Kidney glomerular epithelial cell (primary cell): ENCODE results near the gene ADSS2.
A peak's percentile ranks its signal among the peaks of the same experiment; 100 is the strongest.
"Not testable (repeated sequence)": the region's sequence is repeated elsewhere in the genome, so short reads cannot be mapped to it uniquely, and the experiment has no call there.

Source experiments
- DNase-seq: peaks from one replicate; lab custom pipeline; 2025; lab: John Stamatoyannopoulos, UW

The ADSS2 gene

GRCh38 chr1:244395965-244396364 lies 55.7 kb downstream of the ADSS2 start:
- DNase-seq, result no peak

DNA sequence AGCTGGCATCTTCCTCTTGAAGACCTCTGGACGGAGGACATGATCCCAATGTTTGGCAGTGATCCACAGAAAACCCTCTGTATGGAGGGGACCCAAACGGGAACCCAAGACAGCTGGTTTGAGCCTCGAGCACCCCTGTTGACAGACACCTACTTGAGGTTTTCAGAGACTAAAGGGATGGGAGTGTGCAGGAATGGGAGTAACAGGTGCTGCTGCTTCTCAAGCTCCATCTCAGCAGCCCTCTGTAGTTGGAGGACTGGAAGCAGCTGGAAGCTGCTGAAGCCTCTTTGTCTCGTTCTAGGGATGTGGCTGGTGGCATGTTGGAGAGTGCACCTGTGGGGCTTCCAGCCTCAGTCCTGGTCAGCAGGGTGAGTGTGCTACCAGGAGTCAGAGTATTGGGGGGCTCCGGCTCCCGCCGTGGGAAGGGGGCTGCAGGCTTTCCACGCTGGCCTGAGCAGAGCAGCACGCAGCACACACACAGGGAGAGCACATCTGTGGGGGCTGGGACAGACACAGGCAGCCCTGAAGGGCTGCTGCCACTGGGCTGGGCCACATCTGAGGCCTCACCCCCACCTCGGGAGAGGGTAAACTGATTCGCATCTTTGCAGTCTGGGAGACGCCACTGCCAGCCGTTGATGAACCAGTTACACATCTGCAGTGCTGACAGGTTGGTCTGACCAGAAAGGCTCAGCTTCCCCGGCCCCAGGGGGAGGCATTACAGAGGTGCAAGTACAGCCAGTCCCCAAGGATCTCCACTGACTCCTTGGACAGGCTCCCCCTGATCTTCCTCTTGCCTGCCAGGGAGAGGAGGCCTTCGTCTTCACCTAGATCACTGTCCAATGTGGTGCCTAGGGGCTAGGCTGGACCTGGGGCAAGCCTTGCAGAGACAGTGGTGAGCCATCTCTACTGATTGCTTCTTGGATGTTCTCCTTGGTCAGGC lies 56.6 kb downstream of the ADSS2 start:
- no peak for DNase-seq

- DNase-seq, result no peak
These were observed 57.4 kb downstream of the ADSS2 start for GRCh38 chr1:244394346-244394745.

DNA sequence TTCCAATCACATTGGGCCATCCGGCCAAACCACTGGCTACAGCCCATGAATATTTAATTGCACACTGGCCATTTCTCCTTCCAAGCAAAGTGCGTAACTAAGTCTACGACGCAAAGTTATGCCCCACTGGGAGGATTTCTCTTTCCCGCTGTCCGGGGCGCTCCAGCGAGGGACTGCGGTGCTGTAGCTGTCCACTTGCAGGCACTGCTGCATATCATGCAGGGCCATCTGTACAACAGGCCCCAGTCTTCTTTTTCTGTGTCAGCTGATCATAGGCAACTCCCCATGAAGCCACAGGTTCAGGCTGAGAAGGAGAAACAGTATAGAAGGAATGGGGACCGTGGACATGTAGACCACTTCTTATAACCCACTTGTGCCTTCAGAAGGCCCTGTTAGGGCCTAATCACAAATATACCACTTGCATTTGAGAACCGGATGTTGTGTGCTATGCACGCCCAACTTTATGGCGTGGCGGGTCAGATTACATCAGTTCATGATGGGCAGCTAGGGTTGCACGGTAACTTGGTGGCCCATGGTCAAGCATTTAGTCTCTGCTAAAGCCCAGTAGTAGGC lies 58.0 kb downstream of the ADSS2 start:
- no peak for DNase-seq

DNA sequence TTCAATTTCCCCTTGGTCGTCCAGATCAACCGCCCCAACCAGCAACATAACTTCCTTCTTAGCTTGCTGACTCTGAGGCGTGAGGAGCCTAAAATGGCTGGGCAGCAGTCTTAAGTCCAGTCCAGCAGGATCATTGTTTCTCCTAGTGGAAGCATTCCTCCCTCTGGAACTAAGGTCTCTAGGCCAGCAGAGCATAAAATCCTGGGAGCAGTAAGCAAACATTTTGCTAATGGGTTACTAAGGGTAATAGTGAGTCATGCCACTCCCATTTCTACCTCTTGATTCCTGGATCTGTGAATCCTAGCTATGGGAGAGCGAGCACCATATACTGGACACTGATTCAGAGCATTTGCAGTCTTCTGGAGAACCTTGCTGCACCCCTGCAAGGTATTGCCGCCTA lies 59.9 kb downstream of the ADSS2 start:
- DNase-seq, result peak; percentile 99

DNA sequence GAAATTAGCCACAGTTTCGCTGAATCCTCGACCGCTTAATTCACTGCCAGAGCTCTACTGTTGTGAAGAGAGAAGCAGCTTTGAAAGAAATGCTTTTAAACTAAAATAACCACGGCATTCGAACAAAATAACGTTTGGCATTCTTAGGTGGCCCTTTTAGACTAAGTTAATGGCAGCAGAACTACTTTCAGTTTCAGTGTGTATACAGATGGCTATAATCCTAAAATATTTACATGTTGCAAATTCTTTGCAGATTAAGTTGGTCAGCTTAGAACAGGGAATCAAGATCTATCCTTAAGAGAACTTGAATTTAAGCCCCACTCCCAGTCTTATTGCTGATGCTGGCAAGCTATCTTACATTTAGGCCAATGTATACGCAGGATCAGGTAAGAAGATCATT lies 62.7 kb downstream of the ADSS2 start:
- no peak for DNase-seq

- DNase-seq, result no peak
These were observed 64.3 kb downstream of the ADSS2 start for GRCh38 chr1:244387415-244387814.

DNA sequence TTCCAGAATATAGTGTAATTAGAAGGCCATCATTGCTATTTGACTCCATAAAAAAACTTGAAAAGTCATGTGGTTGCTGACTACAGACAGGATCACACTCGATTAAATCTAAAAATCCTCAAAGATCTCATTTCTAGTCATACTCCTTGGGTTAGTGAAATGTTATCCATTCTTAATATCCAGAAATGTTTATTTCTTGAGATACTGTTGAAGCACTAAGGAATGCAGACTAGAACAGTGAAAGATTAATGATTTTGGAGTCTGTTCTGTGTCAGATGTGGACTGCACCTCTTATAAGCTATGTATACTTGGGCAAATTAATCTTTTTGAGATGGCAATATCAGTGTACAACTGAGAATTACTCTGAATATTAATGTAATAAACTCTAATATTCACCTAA lies 65.1 kb downstream of the ADSS2 start:
- peak; percentile 10 for DNase-seq

GRCh38 chr1:244384066-244384465 lies 67.6 kb downstream of the ADSS2 start:
- no peak for DNase-seq

GRCh38 chr1:244383278-244383884 lies 68.3 kb downstream of the ADSS2 start:
- DNase-seq, result no peak

GRCh38 chr1:244381878-244382565 lies 69.7 kb downstream of the ADSS2 start:
- no peak for DNase-seq

GRCh38 chr1:244376126-244376525 lies 75.6 kb downstream of the ADSS2 start:
- DNase-seq, result no peak

- no peak for DNase-seq
These were observed 76.7 kb downstream of the ADSS2 start for GRCh38 chr1:244375051-244375450.

DNA sequence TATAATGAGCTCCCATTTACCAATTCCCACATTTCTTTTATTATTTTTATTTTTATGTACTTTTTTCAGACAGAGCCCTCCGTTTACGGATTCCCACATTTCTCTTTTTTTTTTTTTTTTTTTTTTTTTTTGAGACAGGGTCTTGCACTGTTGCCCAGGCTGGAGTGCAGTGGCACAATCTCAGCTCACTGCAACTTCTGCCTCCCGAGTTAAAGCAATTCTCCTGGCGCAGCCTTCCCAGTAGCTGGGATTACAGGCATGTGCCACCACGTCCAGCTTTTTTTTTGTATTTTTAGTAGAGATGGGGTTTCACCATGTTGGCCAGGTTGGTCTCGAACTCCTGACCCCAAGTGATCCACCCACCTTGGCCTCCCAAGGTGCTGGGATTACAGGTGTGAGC lies 77.2 kb downstream of the ADSS2 start:
- not testable (repeated sequence) for DNase-seq

- DNase-seq, result no peak
These were observed 80.2 kb downstream of the ADSS2 start for GRCh38 chr1:244371242-244372141.

DNA sequence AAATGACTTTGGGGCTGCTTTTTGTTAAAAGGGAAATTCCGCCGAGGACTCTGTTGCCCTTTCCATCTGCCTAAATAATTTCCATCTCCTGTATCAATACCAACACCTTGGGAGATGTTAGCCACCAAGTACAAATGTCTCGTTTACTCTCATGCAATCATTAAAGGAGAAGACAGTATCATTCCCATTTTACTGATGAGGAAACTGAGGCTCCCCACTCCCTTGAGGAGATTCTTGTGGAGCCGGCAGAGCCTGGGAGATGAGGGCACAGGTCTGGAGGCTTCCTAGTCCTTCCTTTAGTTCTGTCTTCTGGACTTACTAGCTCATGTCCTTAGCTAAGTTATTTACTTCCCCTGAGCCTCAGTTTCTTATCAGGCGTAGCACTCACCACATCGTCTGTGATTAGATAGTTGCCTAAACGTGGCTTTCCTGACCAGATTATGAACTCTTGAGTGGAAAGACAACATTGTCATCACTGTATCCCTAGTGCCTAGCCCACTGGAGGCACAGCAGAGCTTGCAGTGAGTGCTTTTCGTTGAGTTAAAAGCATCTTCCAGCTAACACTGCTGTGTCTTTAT lies 81.6 kb downstream of the ADSS2 start:
- DNase-seq, result no peak

GRCh38 chr1:244369256-244370057 lies 82.3 kb downstream of the ADSS2 start:
- no peak for DNase-seq

DNA sequence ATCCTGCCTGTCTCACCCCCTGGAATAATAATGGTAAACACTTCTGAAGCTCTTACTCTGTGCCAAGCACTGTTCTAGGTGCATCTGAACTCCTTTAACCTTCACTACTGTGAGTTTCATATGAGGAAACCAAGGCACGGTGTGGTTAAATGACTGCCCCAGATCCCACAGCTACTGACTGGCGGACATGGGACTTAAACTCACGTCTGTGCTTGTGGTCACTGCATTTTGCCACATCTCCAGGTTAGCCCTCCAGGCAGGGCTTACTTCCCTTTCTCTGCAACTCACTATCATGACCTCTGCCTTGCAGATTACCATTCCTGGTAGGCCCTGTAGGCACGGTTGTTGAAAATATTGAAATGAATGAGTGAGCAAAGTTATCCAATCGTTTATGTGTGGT lies 83.4 kb downstream of the ADSS2 start:
- DNase-seq, result no peak

DNA sequence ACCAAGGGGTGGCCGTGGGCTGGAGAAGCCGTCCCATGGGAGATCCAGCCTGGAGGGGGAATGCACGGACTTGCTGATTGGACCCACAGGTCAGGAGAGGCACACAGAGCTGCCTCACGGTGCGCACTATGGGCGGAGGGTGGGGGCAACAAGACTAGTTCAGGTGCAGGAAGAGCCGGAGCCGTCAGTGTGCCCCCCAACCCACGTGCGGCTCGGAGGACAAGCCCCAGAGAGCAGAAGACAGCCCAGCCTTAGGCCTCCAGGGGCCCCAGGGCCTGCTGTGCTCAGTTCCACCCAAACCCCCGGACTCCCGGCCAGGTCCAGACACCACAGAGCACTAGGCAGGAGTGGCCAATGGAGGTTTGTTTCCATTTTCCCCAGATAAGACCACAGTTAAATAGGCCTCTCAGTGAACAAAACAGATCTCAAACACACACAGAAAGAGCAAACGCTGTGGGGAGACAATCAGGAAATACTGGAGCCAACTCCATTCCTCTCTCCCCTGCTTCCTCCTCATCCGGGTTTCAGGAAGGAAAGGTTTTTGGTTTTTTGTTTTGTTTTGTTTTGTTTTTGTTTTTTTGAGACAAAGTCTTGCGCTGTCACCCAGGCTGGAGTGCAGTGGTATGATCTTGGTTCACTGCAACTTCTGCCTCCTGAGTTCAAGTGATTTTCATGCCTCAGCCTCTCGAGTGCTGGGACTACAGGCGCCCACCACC lies 84.2 kb downstream of the ADSS2 start:
- no peak for DNase-seq

GRCh38 chr1:244365809-244366208 lies 85.9 kb downstream of the ADSS2 start:
- no peak for DNase-seq
